GM21515 (cell line): ENCODE measurements around the gene HOXC5.

Experiments used
- ATAC-seq: cut with Tn5 transposase; IDR thresholded peaks from one replicate; pipeline ENCODE4 v1.9.1; 2021; ENCODE audit not compliant: unreplicated experiment

Gene HOXC5

DNA sequence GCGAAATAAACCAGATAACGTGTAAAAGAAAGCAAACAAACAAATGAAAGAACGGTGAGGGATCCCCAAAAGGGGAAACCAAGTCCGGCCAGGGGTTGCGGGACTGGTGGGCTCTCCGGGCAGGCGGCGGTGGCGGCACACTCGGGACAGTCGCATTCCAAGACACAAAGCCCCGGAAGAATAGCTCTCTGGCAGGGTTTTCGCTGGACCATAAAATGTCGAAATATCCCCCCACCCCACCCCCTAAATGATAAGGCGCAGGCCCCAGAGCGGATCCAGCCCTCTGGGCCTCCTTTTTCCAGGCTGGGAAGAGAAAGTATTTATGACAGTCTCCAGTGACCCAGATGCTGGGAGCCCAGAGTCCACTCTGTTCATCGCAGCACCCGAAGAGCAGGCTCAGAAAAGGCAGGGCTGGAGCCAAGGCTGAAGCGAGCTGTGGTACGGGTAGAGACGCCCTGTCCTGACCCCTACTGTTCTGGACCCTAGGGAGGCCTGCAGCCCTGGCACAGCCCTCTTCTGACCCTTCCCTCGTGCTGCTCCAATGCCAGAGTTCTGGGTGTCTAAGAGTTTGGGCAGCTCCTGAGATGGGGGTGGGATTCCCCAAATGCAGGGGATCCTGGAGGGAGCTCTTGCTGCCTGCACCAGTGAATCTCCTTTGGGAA lies 26.2 kb upstream of the HOXC5 start:
- ATAC-seq: no peak

DNA sequence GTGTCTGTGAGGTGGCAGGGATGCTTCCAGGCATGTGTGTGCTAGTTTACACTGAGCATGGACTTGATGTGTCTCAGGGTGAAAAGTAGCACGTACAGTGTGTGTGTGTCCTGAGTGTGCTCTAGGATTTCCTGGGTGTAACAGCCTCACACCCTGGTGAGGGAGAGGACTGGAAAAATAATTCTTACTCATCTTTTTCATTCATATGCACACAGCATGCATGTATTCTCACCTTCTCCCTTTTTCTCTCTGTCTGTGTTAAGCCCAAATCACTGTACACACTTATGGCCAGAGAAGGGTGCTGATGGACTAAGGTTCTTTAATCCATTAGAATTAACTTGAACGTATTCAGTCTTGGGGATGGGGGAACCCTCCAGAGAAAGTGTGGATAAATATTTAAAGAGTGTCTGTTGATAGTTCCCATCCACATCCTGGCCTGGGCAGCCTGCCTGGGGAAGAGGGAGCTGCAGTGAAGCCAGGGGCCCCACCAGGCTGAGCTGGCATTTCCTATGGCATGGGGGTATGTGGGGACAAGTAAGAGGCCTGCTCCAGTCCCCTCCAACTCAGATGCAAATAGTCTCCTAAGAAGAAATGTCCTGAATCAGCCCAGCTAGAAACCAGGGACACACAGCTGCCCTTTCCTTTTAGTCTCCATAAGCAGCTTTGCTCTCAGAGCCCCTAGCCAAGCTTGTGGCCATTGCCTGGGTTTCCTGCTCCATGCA lies 25.2 kb upstream of the HOXC5 start:
- no peak for ATAC-seq

DNA sequence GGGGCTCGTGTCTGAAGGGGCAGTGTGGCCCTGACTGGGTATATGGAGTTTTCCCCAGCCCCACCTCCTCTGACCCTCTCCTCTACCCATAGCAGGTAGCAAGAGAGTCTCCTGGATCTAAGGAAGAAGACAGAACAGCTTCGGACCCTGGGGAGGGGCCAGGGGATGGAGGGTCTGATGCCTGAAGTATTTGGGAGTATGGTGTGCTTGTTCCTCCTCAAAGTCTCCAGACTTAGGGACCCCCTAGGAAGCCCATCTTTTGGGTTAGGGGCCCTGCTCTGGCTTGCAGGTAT lies 24.6 kb upstream of the HOXC5 start:
- ATAC-seq: no peak

DNA sequence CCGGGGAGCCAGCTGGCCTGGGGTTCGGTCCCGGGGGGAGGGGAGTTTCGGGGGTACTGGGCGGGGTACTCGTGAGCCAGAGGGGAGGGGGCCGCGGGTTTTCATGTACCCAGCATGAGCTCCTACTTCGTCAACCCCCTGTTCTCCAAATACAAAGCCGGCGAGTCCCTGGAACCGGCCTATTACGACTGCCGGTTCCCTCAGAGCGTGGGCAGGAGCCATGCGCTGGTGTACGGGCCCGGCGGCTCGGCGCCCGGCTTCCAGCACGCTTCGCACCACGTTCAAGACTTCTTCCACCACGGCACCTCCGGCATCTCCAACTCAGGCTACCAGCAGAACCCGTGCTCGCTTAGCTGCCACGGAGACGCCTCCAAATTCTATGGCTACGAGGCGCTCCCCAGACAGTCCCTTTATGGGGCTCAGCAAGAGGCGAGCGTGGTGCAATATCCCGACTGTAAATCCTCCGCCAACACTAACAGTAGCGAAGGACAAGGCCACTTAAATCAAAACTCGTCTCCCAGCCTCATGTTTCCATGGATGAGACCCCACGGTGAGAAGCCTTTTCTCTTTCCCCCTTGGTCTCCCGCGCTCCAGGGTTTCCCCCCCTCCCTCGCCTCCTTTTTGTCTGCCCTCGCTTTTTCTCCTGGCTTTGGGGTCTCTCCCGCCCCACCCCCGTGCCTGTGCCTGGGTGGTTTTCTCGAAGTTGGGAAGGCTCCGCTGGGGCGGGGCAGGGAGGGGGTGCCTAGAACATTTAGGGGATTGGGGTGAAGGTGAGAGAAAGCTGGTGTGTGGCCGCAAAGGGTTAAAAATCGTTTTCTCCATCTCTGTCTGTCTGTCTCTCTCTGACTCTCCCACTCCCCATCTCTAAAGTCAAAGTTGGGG lies 23.4 kb upstream of the HOXC5 start:
- no peak for ATAC-seq

DNA sequence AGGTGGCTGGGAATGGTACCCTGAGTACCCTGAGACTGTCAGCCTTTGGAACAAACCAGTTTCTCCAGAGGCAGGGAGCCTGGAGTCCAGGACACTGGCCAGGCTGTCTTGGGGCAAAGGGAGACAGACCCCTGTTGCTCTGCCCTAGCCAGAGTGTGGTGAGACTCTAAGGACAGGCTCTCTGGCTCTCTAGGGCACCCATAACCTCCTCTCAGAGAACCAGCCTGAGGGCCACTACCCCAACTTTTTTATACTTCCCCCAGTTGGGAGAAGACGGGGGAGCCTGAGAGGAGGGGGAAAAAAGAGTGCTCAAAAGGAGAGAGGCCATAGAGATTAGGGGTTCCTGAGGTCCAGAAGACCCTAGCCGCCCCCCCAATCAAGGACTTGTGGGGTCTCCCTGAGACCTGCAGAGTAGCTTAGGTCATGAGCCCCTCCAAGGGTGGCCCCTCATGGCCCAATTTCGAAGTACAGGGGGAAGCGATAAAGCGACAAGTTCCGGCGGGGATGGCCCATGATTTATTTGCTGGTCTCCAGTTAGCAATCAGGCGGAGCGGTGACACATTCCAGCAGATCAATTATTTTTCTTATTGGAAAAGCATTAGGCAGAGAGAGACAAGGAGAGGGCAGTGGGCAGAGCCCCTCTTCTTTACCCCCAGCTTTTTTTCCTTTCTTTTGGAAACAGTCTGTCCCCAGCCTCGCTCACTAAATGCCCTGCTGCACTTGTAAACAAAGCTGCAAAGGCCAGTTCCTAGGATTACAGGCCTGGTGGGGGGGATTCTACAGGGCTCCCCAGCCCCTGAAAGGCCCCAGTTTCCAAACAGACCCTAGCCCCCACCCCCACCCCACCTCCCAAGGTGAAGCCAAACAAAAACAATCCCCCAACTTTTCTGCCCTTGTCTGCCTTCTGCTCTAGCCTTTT lies 22.5 kb upstream of the HOXC5 start:
- ATAC-seq: no peak

GRCh38 chr12:54010972-54011664 lies 21.7 kb upstream of the HOXC5 start:
- no peak for ATAC-seq

GRCh38 chr12:54011665-54012532 lies 21.0 kb upstream of the HOXC5 start:
- no peak for ATAC-seq

GRCh38 chr12:54012631-54013409 lies 20.0 kb upstream of the HOXC5 start:
- ATAC-seq: no peak

DNA sequence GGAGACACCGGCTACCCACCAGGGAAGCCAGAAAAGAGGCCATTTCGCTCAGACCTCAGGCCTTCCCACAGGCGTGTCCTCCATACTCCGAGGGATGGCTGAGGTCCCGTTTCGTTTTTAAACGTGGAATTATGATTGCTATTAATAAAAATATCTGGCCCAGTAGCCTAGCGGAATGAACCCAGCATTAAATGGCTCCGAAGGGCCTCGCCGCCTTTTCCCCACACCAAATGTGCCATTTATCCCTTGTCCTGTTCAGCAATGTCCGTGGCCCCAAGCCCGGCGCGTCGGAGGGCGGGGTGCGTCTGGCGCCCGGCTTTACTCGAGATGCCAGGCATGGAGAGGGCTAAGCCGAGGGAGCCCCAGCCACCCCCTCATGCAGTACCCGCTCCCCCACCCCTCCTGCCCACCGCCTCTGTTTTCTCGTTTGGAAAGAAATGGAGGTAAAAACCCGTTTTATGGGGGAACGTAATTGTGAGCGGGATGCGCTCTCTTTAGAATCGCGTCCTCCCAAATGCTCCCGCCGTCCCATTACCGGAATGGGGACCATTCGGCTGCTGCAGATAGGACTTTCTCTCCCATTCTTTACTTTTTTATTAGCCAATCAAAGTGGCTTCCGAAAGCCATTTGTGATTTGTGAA lies 18.4 kb upstream of the HOXC5 start:
- ATAC-seq: no peak

- no peak for ATAC-seq
Measured at GRCh38 chr12:54015018-54015931, 17.6 kb upstream of the HOXC5 start.

DNA sequence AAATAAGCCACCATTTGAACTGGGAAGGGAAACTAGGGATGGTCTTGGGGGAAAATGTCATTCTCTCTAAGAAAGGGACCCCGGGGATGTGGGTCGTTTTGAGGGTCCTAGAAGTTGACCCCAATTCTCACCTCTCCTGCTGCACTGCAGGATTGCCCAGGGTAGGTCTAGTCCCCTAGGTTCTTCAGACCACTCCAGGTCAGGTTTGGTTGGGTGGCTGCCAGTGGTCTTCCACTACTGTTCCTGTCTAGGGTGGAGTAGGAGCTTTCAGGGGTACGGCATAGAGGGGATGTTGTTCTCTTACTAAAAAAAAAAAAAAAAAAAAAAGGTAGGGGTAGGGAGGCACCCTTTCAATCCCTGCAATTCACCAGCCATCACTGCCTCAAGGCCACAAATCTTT lies 16.8 kb upstream of the HOXC5 start:
- ATAC-seq: no peak

DNA sequence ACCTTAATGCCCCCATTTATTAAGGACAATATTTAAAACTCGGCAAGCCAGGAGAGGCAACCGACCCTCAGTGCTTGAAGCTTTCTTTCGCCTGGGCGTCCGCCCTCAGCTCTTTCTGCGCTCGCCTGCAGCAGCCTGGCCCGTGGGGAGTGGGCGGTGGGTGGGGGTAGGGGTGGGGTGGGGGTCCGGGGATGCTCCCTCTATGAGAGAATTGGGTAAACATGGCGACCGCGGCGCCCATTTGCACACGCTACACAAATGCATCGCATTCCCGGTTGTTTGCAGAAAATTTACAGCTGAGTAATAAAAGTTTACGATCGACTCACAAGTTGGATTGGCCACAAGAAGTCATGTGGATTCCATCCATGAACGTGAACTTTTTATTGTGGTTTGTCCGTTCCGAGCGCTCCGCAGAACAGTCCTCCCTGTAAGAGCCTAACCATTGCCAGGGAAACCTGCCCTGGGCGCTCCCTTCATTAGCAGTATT lies 16.3 kb upstream of the HOXC5 start:
- ATAC-seq: no peak

DNA sequence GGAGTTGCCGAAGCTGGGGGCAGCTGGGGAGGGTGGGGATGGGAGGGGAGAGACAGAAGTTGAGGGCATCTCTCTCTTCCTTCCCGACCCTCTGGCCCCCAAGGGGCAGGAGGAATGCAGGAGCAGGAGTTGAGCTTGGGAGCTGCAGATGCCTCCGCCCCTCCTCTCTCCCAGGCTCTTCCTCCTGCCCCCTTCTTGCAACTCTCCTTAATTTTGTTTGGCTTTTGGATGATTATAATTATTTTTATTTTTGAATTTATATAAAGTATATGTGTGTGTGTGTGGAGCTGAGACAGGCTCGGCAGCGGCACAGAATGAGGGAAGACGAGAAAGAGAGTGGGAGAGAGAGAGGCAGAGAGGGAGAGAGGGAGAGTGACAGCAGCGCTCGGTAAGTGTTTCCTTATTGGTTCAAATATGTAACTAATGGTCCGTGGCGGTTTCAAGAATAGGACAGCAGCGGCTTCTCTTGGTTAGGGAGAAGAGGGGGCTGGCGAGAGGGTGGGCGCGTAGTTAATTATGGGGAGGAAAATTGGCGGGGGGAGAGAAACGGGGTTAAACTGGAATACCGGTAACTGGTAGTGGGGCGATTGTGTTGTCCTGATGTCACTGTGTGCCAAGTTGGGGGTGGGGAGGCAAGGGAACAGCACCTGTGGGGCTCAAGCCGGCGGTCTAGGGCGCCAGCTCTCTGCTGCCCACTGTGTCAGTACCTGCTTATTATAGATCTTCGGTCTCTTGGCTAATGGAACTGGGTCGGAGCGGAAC lies 15.6 kb upstream of the HOXC5 start:
- peak; percentile 22 for ATAC-seq

DNA sequence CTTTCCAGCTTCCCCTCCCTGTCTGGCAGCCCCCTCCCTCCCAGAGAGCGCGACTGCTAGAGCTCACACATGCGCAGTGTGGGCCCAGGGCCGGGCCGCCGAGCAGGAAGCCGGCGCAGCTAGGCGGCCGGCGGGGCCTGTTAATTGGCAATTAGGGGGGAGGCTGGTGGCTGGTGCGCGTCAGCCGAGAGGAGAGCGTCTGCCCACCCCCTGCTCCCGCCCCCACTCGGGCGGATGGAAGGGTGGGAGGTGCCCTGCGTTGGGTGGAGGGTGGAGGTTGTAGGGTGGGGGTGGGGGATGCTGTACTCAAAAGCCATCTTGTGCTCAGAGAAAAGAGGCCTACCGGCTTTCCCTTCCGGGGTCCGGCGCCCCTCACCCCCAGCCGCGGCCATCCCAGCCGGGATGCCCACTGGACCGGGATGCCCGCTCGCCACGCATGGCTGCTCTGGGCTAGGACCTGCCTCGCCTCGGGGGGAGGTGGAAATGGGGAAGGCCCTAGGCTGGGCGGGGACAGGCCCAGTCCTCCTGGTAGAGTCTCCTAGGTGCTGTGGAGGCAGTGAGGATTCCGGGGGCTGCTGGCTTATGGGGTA lies 14.9 kb upstream of the HOXC5 start:
- peak; percentile 58 for ATAC-seq

- ATAC-seq: no peak
Measured at GRCh38 chr12:54018468-54018984, 14.3 kb upstream of the HOXC5 start.
